Measurements from ENCODE around the gene ZBTB9.

The ZBTB9 gene

DNA sequence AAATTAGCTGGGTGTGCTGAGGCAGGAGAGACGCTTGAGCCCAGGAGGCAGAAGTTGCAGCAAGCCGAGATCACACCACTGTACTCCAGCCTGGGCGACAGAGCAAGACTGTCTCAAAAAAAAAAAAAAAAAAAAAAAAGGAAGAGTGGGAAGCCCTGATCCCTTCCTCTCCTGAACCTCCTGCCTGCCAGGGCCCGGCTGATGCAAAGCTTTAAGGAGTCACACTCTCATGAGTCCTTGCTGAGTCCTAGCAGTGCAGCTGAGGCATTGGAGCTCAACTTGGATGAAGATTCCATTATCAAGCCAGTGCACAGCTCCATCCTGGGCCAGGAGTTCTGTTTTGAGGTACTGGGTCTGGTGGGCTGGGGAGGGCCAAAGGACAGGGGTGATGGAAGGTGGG, 19.4 kb upstream of the ZBTB9 start:
- Histone ChIP-seq H3K4me3 (ENCODE audit: low read depth, low read length) (no peak overlapping the region), H3K27me3 (replicated peaks) (no peaks in the 10 kb centered on the region), H3K27ac (no peak overlapping the region), H3K36me3 (replicated peaks) (peaks cover 28% of the 10 kb centered on the region)
- no peak for DNase-seq
- TF ChIP-seq, protein P1, sequence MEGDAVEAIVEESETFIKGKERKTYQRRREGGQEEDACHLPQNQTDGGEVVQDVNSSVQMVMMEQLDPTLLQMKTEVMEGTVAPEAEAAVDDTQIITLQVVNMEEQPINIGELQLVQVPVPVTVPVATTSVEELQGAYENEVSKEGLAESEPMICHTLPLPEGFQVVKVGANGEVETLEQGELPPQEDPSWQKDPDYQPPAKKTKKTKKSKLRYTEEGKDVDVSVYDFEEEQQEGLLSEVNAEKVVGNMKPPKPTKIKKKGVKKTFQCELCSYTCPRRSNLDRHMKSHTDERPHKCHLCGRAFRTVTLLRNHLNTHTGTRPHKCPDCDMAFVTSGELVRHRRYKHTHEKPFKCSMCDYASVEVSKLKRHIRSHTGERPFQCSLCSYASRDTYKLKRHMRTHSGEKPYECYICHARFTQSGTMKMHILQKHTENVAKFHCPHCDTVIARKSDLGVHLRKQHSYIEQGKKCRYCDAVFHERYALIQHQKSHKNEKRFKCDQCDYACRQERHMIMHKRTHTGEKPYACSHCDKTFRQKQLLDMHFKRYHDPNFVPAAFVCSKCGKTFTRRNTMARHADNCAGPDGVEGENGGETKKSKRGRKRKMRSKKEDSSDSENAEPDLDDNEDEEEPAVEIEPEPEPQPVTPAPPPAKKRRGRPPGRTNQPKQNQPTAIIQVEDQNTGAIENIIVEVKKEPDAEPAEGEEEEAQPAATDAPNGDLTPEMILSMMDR (IDR thresholded peaks at IDR 0.05; ENCODE audit: low read depth, low read length, missing control alignments): no peak
- in situ Hi-C loops (cut with HindIII; ENCODE audit: low pct_ligation_motif_present, low sequenced_read_pairs): no loop called here

DNA sequence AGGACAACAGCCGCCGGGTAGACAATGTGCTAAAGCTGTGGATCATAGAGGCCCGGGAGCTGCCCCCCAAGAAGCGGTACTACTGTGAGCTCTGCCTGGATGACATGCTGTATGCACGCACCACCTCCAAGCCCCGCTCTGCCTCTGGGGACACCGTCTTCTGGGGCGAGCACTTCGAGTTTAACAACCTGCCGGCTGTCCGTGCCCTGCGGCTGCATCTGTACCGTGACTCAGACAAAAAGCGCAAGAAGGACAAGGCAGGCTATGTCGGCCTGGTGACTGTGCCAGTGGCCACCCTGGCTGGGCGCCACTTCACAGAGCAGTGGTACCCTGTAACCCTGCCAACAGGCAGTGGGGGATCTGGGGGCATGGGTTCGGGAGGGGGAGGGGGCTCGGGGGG, 16.7 kb upstream of the ZBTB9 start:
- Histone ChIP-seq H3K36me3 (replicated peaks) (peaks cover 42% of the 10 kb centered on the region), H3K27ac (no peak overlapping the region), H3K4me3 (ENCODE audit: low read depth, low read length) (no peak overlapping the region), H3K27me3 (replicated peaks) (no peaks in the 10 kb centered on the region)
- DNase-seq: no peak
- TF ChIP-seq, protein P1 (IDR thresholded peaks at IDR 0.05; ENCODE audit: low read depth, low read length, missing control alignments): no peak
- in situ Hi-C loops (cut with HindIII; ENCODE audit: low pct_ligation_motif_present, low sequenced_read_pairs): no loop called here

DNA sequence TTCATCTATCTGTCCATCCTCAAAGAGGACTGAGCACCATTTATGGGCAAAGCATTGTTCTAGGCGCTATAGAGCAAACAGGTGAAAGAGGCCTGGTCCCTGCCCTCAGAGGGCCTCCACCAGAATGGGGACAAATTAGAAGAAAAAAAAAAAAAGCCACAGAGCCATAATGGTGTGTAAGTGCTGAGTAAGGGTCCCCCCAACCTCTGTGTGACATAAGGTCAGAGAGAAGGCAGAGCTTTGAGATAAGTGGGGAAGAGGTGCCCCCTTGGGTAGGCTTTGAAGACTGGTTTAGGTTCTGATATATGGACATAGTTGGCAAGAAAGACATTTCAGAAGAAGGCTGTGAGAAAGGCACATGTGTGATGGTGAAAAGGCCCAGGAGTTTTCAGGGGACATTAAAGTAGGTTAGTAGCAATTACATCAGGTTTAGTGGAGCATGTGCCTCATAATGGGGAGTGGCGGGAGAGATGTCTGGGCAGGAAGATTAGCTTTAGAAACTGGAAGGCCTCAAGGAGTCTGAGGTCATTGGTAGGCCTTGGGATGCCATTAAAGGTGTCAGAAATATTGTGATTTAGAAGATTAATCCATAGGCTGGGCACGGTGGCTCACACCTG, 15.3 kb upstream of the ZBTB9 start:
- no peak overlapping the region for H3K4me3 ChIP-seq (ENCODE audit: low read depth, low read length)
- DNase-seq: no peak
- TF ChIP-seq, protein P1 (IDR thresholded peaks at IDR 0.05; ENCODE audit: low read depth, low read length, missing control alignments): no peak
- H3K27me3 ChIP-seq (replicated peaks): no peaks in the 10 kb centered on the region
- in situ Hi-C loops (cut with HindIII; ENCODE audit: low pct_ligation_motif_present, low sequenced_read_pairs): no loop called here
- H3K36me3 ChIP-seq (replicated peaks): peaks cover 48% of the 10 kb centered on the region
- no peak overlapping the region for H3K27ac ChIP-seq

DNA sequence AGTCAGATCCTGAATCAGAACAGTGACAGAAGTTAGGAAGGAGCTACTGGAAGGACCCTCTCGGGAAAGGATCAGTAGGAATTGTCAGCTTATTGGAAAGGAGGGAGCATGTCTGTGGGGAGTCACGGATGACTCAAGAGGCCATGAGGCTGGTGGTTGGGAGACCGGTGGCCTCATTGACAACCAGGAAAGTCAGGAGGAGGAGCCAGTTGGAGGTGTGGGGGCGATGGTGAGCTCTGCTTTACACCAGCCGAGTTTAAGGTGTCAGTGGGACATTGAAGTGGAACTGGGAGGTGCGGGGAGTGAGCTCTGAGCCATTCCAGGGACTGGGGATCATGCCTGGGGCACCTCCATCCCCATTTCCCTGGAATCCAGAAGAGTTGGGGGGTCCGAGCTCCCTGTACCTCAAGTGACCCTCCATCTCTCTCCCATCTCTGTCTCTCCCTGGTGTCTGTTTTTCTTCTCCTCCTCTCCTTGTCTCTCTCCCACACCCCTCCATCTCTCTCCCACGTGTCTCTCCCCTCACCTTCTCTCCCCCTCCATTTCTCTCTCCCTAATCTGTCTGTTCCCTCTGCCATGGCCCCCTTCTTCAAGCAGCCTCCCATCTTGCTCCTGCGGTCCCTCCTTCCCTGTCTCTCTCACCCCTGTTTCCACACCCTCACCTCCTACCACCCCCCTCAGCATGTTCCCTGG, 14.3 kb upstream of the ZBTB9 start:
- Histone ChIP-seq H3K36me3 (replicated peaks) (peaks cover 48% of the 10 kb centered on the region), H3K27ac (no peak overlapping the region), H3K27me3 (replicated peaks) (no peaks in the 10 kb centered on the region), H3K4me3 (ENCODE audit: low read depth, low read length) (no peak overlapping the region)
- no peak for DNase-seq
- in situ Hi-C loops (cut with HindIII; ENCODE audit: low pct_ligation_motif_present, low sequenced_read_pairs): no loop called here
- TF ChIP-seq, protein P1 (IDR thresholded peaks at IDR 0.05; ENCODE audit: low read depth, low read length, missing control alignments): no peak

DNA sequence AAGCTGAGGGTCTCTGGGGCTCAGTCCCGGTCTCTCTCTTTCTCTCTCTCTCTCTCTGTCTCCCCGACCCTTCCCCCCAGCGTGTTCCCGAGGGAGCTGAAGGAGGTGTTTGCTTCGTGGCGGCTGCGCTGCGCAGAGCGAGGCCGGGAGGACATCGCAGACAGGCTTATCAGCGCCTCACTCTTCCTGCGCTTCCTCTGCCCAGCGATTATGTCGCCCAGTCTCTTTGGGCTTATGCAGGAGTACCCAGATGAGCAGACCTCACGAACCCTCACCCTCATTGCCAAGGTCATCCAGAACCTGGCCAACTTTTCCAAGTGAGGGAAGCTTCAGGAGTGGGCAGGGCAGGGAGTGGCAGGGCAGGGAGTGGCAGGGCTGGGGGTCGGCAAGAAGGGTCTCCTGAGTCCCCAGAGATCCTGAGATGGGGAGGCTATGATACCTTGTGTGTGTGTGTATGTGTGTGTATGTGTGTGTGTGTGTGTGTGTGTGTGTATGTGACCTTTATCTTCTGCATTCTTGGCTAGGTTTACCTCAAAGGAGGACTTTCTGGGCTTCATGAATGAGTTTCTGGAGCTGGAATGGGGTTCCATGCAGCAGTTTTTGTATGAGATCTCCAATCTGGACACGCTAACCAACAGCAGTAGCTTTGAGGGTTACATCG, 13.6 kb upstream of the ZBTB9 start:
- H3K27ac ChIP-seq: no peak overlapping the region
- TF ChIP-seq, protein P1 (IDR thresholded peaks at IDR 0.05; ENCODE audit: low read depth, low read length, missing control alignments): no peak
- DNase-seq: no peak
- in situ Hi-C loops (cut with HindIII; ENCODE audit: low pct_ligation_motif_present, low sequenced_read_pairs): no loop called here
- H3K27me3 ChIP-seq (replicated peaks): no peaks in the 10 kb centered on the region
- peaks cover 41% of the 10 kb centered on the region for H3K36me3 ChIP-seq (replicated peaks)
- H3K4me3 ChIP-seq (ENCODE audit: low read depth, low read length): no peak overlapping the region

Measured in brain microvascular endothelial cell (primary cell).